SK-N-SH (cell line): ENCODE data around the gene EXOC2. TPM values are rescaled to one million over a fixed set of nuclear protein-coding genes. Genes with fewer than 3 reads are reported as not detected.

ENCODE experiments used
- CTCF ChIA-PET: fragments of 300-600, 350-600 bp; formaldehyde crosslinking; extraction: SDS; loops from one replicate; lab custom pipeline; 2021; lab: Yijun Ruan, JAX
- POLR2A ChIA-PET: fragments of 350-600 bp; sonication (Branson Sonifier 250); formaldehyde crosslinking; extraction: SDS; loops from one replicate; lab custom pipeline; 2020; ENCODE audit warnings: antibody characterized with exemption, inconsistent platforms; lab: Yijun Ruan, JAX
- DNase-seq: peaks from one replicate; pipeline ENCODE4 v3.0.0; 2012
- H2AFZ ChIP-seq: fragments of 200-600 bp; sonication (generic); 2 replicates; pipeline ENCODE4 v1.8.1; 2016; ENCODE audit warnings: antibody characterized with exemption, mild to moderate bottlenecking, low read depth
- H3F3A ChIP-seq: fragments of 200-600 bp; sonication (generic); replicated peaks from 2 replicates; pipeline ENCODE3; 2016; ENCODE audit warnings: antibody characterized with exemption, mild to moderate bottlenecking; ENCODE audit not compliant: insufficient read depth
- H3K27ac ChIP-seq, 2 experiments: fragments of 200-500 bp in 1 of 2; fragments of 200-600 bp in 1 of 2; sonication (Bioruptor generic) in 1 of 2; sonication (generic), shearing (Covaris generic) in 1 of 2; 2 replicates each; pipeline versions ENCODE4 v1.5.1 to v1.6.1; 2014 to 2016; ENCODE audit warnings: low read depth in 2 of 2, inconsistent platforms in 1 of 2, low read length in 1 of 2, mild to moderate bottlenecking in 1 of 2, mixed read lengths in 1 of 2
- H3K27me3 ChIP-seq: fragments of 200-600 bp; sonication (generic), shearing (Covaris generic); 2 replicates; pipeline ENCODE4 v1.6.1; 2016; ENCODE audit warnings: mixed run types; ENCODE audit not compliant: insufficient read depth
- H3K36me3 ChIP-seq, 2 experiments: fragments of 200-500 bp in 1 of 2; fragments of 200-600 bp in 1 of 2; sonication (Bioruptor generic) in 1 of 2; sonication (generic) in 1 of 2; replicated peaks in 1 of 2; 2 replicates each; pipeline versions ENCODE3 to v1.5.1; 2014 to 2016; ENCODE audit warnings: low read length in 1 of 2, mild to moderate bottlenecking in 1 of 2; ENCODE audit not compliant: insufficient read depth in 2 of 2, control insufficient read depth in 1 of 2
- H3K4me1 ChIP-seq, 2 experiments: fragments of 200-500 bp in 1 of 2; fragments of 200-600 bp in 1 of 2; sonication (Bioruptor generic) in 1 of 2; sonication (generic), shearing (Covaris generic) in 1 of 2; 2 replicates each; pipeline versions ENCODE4 v1.5.1 to v1.6.1; 2014 to 2016; ENCODE audit warnings: low read depth in 1 of 2, low read length in 1 of 2, mixed run types in 1 of 2; ENCODE audit not compliant: insufficient read depth in 2 of 2, control insufficient read depth in 1 of 2
- H3K4me2 ChIP-seq: fragments of 200-600 bp; sonication (generic), shearing (Covaris generic); 2 replicates; pipeline ENCODE4 v1.6.1; 2017; ENCODE audit warnings: mixed run types
- H3K4me3 ChIP-seq, 2 experiments: fragments of 200-500 bp in 1 of 2; fragments of 200-600 bp in 1 of 2; sonication (Bioruptor generic) in 1 of 2; sonication (generic), shearing (Covaris generic) in 1 of 2; 2 replicates each; pipeline versions ENCODE4 v1.5.1 to v1.8.1; 2014 to 2016; ENCODE audit warnings: low read depth in 2 of 2, inconsistent platforms in 1 of 2, low read length in 1 of 2, mild to moderate bottlenecking in 1 of 2, mixed read lengths in 1 of 2, moderate library complexity in 1 of 2
- H3K79me2 ChIP-seq: fragments of 200-600 bp; sonication (generic); 2 replicates; pipeline ENCODE4 v1.8.1; 2017; ENCODE audit warnings: mild to moderate bottlenecking; ENCODE audit not compliant: insufficient read depth
- H3K9ac ChIP-seq: fragments of 200-600 bp; sonication (generic); 2 replicates; pipeline ENCODE4 v1.6.1; 2017; ENCODE audit warnings: mixed run types
- H3K9me2 ChIP-seq: fragments of 200-600 bp; sonication (generic); 2 replicates; pipeline ENCODE4 v1.6.1; 2017; ENCODE audit warnings: mixed run types
- H3K9me3 ChIP-seq: fragments of 200-600 bp; sonication (generic); 2 replicates; pipeline ENCODE4 v1.6.1; 2017; ENCODE audit warnings: mixed run types, mild to moderate bottlenecking, moderate library complexity
- H4K20me1 ChIP-seq: fragments of 200-600 bp; sonication (generic); 2 replicates; pipeline ENCODE4 v1.6.1; 2017; ENCODE audit warnings: mild to moderate bottlenecking, mixed run types; ENCODE audit not compliant: insufficient read depth
- EP300 ChIP-seq, 2 experiments: IDR thresholded peaks; 2 replicates each; pipeline versions ENCODE4 v1.4.0 to v1.6.1; 2012; ENCODE audit warnings: borderline replicate concordance in 1 of 2, low read depth in 1 of 2, low read length in 1 of 2
- FOSL2 ChIP-seq: IDR thresholded peaks from 2 replicates; pipeline ENCODE4 v1.4.0; 2012; ENCODE audit warnings: low read depth, mild to moderate bottlenecking, moderate library complexity, borderline replicate concordance
- FOXM1 ChIP-seq: IDR thresholded peaks from 2 replicates; pipeline ENCODE4 v1.4.0; 2012; ENCODE audit warnings: low read depth, mild to moderate bottlenecking
- IRF3 ChIP-seq: fragments of 150-350 bp; IDR thresholded peaks from 2 replicates; pipeline ENCODE4 v1.6.1; 2016; ENCODE audit warnings: mild to moderate bottlenecking, low read depth, low read length
- PBX3 ChIP-seq: IDR thresholded peaks from 2 replicates; pipeline ENCODE4; 2012
- POLR2AphosphoS5 ChIP-seq: IDR thresholded peaks from 2 replicates; pipeline ENCODE4 v1.6.1; 2012; ENCODE audit warnings: low read depth, low read length
- RAD21 ChIP-seq: IDR thresholded peaks from 2 replicates; pipeline ENCODE4 v1.6.1; 2012; ENCODE audit warnings: mild to moderate bottlenecking, low read length
- RCOR1 ChIP-seq: fragments of 150-350 bp; IDR thresholded peaks from 2 replicates; pipeline ENCODE4 v1.6.1; 2017; ENCODE audit warnings: antibody characterized with exemption, low read length
- RXRA ChIP-seq: IDR thresholded peaks from 2 replicates; pipeline ENCODE4 v1.4.0; 2012; ENCODE audit warnings: low read depth, mild to moderate bottlenecking, borderline replicate concordance
- TCF12 ChIP-seq: IDR thresholded peaks from 2 replicates; pipeline ENCODE4 v1.4.0; 2012
- USF1 ChIP-seq: IDR thresholded peaks from 2 replicates; pipeline ENCODE4 v1.4.0; 2012; ENCODE audit warnings: low read depth, borderline replicate concordance
- USF2 ChIP-seq: fragments of 150-350 bp; IDR thresholded peaks from 2 replicates; pipeline ENCODE4 v1.6.1; 2017; ENCODE audit warnings: antibody characterized with exemption, low read length, low read depth, borderline replicate concordance
- YY1 ChIP-seq: IDR thresholded peaks from 2 replicates; pipeline ENCODE4 v1.4.0; 2012; ENCODE audit warnings: low read depth, mild to moderate bottlenecking
- ZBTB33 ChIP-seq: IDR thresholded peaks from 2 replicates; pipeline ENCODE4 v1.4.0; 2012; ENCODE audit warnings: low read depth, borderline replicate concordance
- WGBS: methylation state at CpG from one replicate; pipeline ENCODE4 v1.1.6; 2017; ENCODE audit warnings: low lambda C conversion rate; 5-methylcytosine and 5-hydroxymethylcytosine counted together
- polyA plus RNA-seq, 3 experiments: library from polyadenylated mRNA; depleted of rRNA; stranded (reverse); fragments of >200 nt; gene quantifications; 2 replicates each; pipeline ENCODE4 v1.2.3, GENCODE V29; 2012

Gene EXOC2
- polyA plus RNA-seq, 1 of the 3 experiments (the other 2 are of a cell fraction) = 10.6 TPM

GRCh38 chr6:712805-713204, 19.9 kb upstream of the EXOC2 start:
- H2AFZ ChIP-seq = no peak overlapping the region
- CTCF ChIA-PET = interaction anchor here (1.2 to 1.6 kb wide), 2 partner anchors 9 to 34 kb away, joined by 3 to 4 read pairs; no protein-coding TSS in a partner anchor
- WGBS = 64% methylated on average over 8 of the region's 8 CpGs

GRCh38 chr6:711925-712324, 19.0 kb upstream of the EXOC2 start:
- no peaks in the 10 kb centered on the region for H3K9me2 ChIP-seq
- ChIA-PET POLR2A (no interaction called here), CTCF (interaction anchor here (1.2 to 1.6 kb wide), 2 partner anchors 10 to 15 kb away, joined by 4 to 11 read pairs; no protein-coding TSS in a partner anchor)
- no peak overlapping the region for H2AFZ ChIP-seq
- H3K4me2 ChIP-seq = no peak overlapping the region
- no peaks in the 10 kb centered on the region for H4K20me1 ChIP-seq
- no peaks in the 10 kb centered on the region for H3F3A ChIP-seq
- no peaks in the 10 kb centered on the region for H3K79me2 ChIP-seq
- no peak overlapping the region for H3K9ac ChIP-seq
- no peaks in the 10 kb centered on the region for H3K36me3 ChIP-seq
- H3K27me3 ChIP-seq = peaks cover 8% of the 10 kb centered on the region; the same call in 1 of the 2 replicates
- TF ChIP-seq ZBTB33 = no peak
- TF ChIP-seq IRF3 = no peak
- TF ChIP-seq YY1 = no peak
- no peak for TF ChIP-seq FOXM1
- TF ChIP-seq USF2 = no peak
- no peak for TF ChIP-seq TCF12
- TF ChIP-seq PBX3 = no peak
- no peak for TF ChIP-seq RCOR1
- no peak for TF ChIP-seq EP300 (IDR thresholded peaks at IDR 0.05; ENCODE audit: borderline replicate concordance in 1 of 2, low read depth in 1 of 2, low read length in 1 of 2)
- no peak for TF ChIP-seq FOSL2
- no peak for TF ChIP-seq RXRA
- TF ChIP-seq RAD21 = no peak
- no peak for TF ChIP-seq POLR2AphosphoS5
- H3K4me1 ChIP-seq = peaks cover 0 to 14% of the 10 kb centered on the region in 2 experiments; a peak in 1 of 4 replicates
- no peaks in the 10 kb centered on the region for H3K9me3 ChIP-seq
- DNase-seq = no peak
- H3K27ac ChIP-seq = no peak overlapping the region
- no peak overlapping the region for H3K4me3 ChIP-seq

More at GRCh38 chr6:712805-713204, 19.9 kb upstream of the EXOC2 start:
- H3K79me2 ChIP-seq = no peaks in the 10 kb centered on the region
- no peaks in the 10 kb centered on the region for H3K36me3 ChIP-seq
- no peaks in the 10 kb centered on the region for H3F3A ChIP-seq
- H4K20me1 ChIP-seq = no peaks in the 10 kb centered on the region
- no peaks in the 10 kb centered on the region for H3K9me3 ChIP-seq
- TF ChIP-seq USF1 = no peak
- TF ChIP-seq, all 33 proteins: peak for 0
- POLR2A ChIA-PET = interaction anchor here (0.6 kb wide), 1 partner anchor 18 kb away, joined by 3 read pairs; no protein-coding TSS in a partner anchor
- Histone ChIP-seq H3K4me3 (no peak overlapping the region), H3K9ac (no peak overlapping the region), H3K9me2 (no peaks in the 10 kb centered on the region), H3K4me1 (peaks cover 0 to 14% of the 10 kb centered on the region in 2 experiments; a peak in 1 of 4 replicates), H3K27me3 (peaks cover 9% of the 10 kb centered on the region; the same call in 1 of the 2 replicates), H3K27ac (no peak overlapping the region), H3K4me2 (no peak overlapping the region)
- DNase-seq = no peak
